Endothelial cell of umbilical vein (primary cell): ENCODE measurements around the gene PTGDS. TPM values are rescaled to one million over a fixed set of nuclear protein-coding genes. Genes with fewer than 3 reads are reported as not detected.

Experiments
- BruUV-seq: library from RNA; stranded (reverse); fragments of 400-500 nt; replicated peaks from 2 replicates; lab custom pipeline; 2021; lab: Mats Ljungman, UMichigan
- CTCF ChIA-PET: fragments of 300-600, 350-600 bp; sonication (Branson Sonifier 250); formaldehyde crosslinking; loops from one replicate; lab custom pipeline; 2021; ENCODE audit warnings: antibody characterized with exemption, inconsistent platforms; lab: Charles Lee
- POLR2A ChIA-PET: fragments of 300-600, 350-600 bp; sonication (Branson Sonifier 250); formaldehyde crosslinking; loops from one replicate; lab custom pipeline; 2021; ENCODE audit warnings: antibody characterized with exemption, inconsistent platforms; lab: Charles Lee
- DNase-seq: peaks from one replicate; pipeline ENCODE4 v3.0.0-alpha.2; 2011; ENCODE audit warnings: low read depth, low spot score
- FAIRE-seq: peaks from 2 replicates; lab custom pipeline; 2011; peaks lifted over from hg19 to GRCh38; lab: Jason Lieb, UNC
- H2AFZ ChIP-seq: 2 replicates; pipeline ENCODE4 v1.6.0; 2012; ENCODE audit warnings: low read depth, low read length, control low read depth, inconsistent platforms
- H3K27ac ChIP-seq: 2 replicates; pipeline ENCODE4 v1.5.1; 2011; ENCODE audit warnings: low read depth, mild to moderate bottlenecking, control low read depth, low read length, moderate library complexity; ENCODE audit not compliant: insufficient read depth
- H3K27me3 ChIP-seq, 2 experiments: 2 replicates each; pipeline versions ENCODE4 v1.6.0 to v1.6.1; 2011; ENCODE audit warnings: low read length in 2 of 2, mixed read lengths in 1 of 2; ENCODE audit not compliant: control insufficient read depth in 2 of 2, insufficient read depth in 2 of 2
- H3K36me3 ChIP-seq, 2 experiments: 2 replicates in 1 of 2; 3 replicates in 1 of 2; pipeline ENCODE4 v1.5.1; 2011; ENCODE audit warnings: low read length in 2 of 2, mild to moderate bottlenecking in 1 of 2, moderate library complexity in 1 of 2; ENCODE audit not compliant: control insufficient read depth in 2 of 2, insufficient read depth in 2 of 2; ENCODE audit errors: extremely low read depth in 1 of 2
- H3K4me1 ChIP-seq: 3 replicates; pipeline ENCODE4 v1.5.1; 2011; ENCODE audit warnings: mild to moderate bottlenecking, low read length; ENCODE audit not compliant: control insufficient read depth, insufficient read depth; ENCODE audit errors: extremely low read depth
- H3K4me2 ChIP-seq: 2 replicates; pipeline ENCODE4 v1.6.1; 2011; ENCODE audit warnings: low read length, control low read depth, mixed read lengths; ENCODE audit not compliant: insufficient read depth
- H3K4me3 ChIP-seq, 3 experiments: fragments of 200-600 bp in 1 of 3; sonication (generic), shearing (Covaris generic) in 1 of 3; replicated peaks in 1 of 3; 2 replicates each; pipeline ENCODE4 v1.5.1; 2011 to 2016; ENCODE audit warnings: control low read depth in 3 of 3, low read length in 3 of 3, mild to moderate bottlenecking in 2 of 3, inconsistent platforms in 1 of 3, low read depth in 1 of 3, moderate library complexity in 1 of 3; ENCODE audit not compliant: insufficient read depth in 1 of 3
- H3K79me2 ChIP-seq: 2 replicates; pipeline ENCODE4 v1.6.0; 2012; ENCODE audit warnings: low read length, inconsistent platforms; ENCODE audit not compliant: control insufficient read depth, insufficient read depth
- H3K9ac ChIP-seq: replicated peaks from 2 replicates; pipeline ENCODE3; 2011; ENCODE audit warnings: low read length, control low read depth; ENCODE audit not compliant: insufficient read depth; ENCODE audit errors: extremely low read depth
- H3K9me1 ChIP-seq: replicated peaks from 3 replicates; pipeline ENCODE4 v1.6.0; 2011; ENCODE audit warnings: mild to moderate bottlenecking, low read length; ENCODE audit not compliant: control insufficient read depth, insufficient read depth; ENCODE audit errors: extremely low read depth
- H3K9me3 ChIP-seq: replicated peaks from 2 replicates; pipeline ENCODE4 v1.5.1; 2012; ENCODE audit warnings: low read length, inconsistent platforms; ENCODE audit not compliant: control insufficient read depth, insufficient read depth
- H4K20me1 ChIP-seq: replicated peaks from 2 replicates; pipeline ENCODE3; 2011; ENCODE audit warnings: mild to moderate bottlenecking, low read length; ENCODE audit not compliant: control insufficient read depth, insufficient read depth; ENCODE audit errors: extremely low read depth
- CTCF ChIP-seq, 2 donors: IDR thresholded peaks; 1 replicate in 1 of 2; 2 replicates in 1 of 2; pipeline ENCODE4 v1.5.1; 2011; ENCODE audit warnings: low read length in 2 of 2, mild to moderate bottlenecking in 2 of 2, moderate library complexity in 2 of 2, control low read depth in 1 of 2, inconsistent platforms in 1 of 2, low read depth in 1 of 2; ENCODE audit not compliant: insufficient read depth in 1 of 2; ENCODE audit errors: extremely low read depth in 1 of 2
- EZH2 ChIP-seq: IDR thresholded peaks from 2 replicates; pipeline ENCODE4 v1.6.1; 2012; ENCODE audit warnings: borderline replicate concordance, low read depth, mild to moderate bottlenecking, moderate library complexity, low read length, inconsistent platforms; ENCODE audit not compliant: severe bottlenecking
- FOS ChIP-seq: IDR thresholded peaks from 2 replicates; pipeline ENCODE4 v1.6.1; 2011; ENCODE audit warnings: mild to moderate bottlenecking, low read length, moderate library complexity, borderline replicate concordance; ENCODE audit not compliant: insufficient read depth
- GATA2 ChIP-seq: IDR thresholded peaks from 2 replicates; pipeline ENCODE4 v1.7.0; 2011; ENCODE audit warnings: low read depth, mild to moderate bottlenecking, moderate library complexity, mixed read lengths, low read length; ENCODE audit not compliant: insufficient read length, insufficient read depth
- JUN ChIP-seq: IDR thresholded peaks from 2 replicates; pipeline ENCODE4 v1.6.1; 2011; ENCODE audit warnings: borderline replicate concordance, low read depth; ENCODE audit not compliant: insufficient read length, insufficient read depth
- MAX ChIP-seq: IDR thresholded peaks from 2 replicates; pipeline ENCODE4 v1.6.1; 2011; ENCODE audit not compliant: insufficient read depth, insufficient read length
- MYC ChIP-seq: IDR thresholded peaks from one replicate; pipeline ENCODE4 v1.6.1; 2011; ENCODE audit warnings: mild to moderate bottlenecking, low read depth, low read length
- POLR2A ChIP-seq: IDR thresholded peaks from 2 replicates; pipeline ENCODE4 v1.6.1; 2012; ENCODE audit warnings: low read depth, mild to moderate bottlenecking, control low read depth, low read length
- POLR2AphosphoS5 ChIP-seq: IDR thresholded peaks from 2 replicates; pipeline ENCODE4 v1.6.1; 2012; ENCODE audit warnings: low read depth, mild to moderate bottlenecking, control low read depth, low read length, moderate library complexity; ENCODE audit not compliant: insufficient read depth
- dilution Hi-C: fragments of 300-500 bp; cut with MboI; formaldehyde crosslinking; loops from one replicate; pipeline ENCODE4 v1.15.0; 2019; ENCODE audit warnings: low sequenced_read_pairs; ENCODE audit not compliant: extremely low pct_ligation_motif_present
- intact Hi-C: fragments of 100-400 bp; cut with micrococcal nuclease; formaldehyde crosslinking; loops from one replicate; pipeline ENCODE4 v1.10.0; 2022
- polyA plus RNA-seq, 4 experiments: library from polyadenylated mRNA; depleted of rRNA in 3 of 4; stranded (reverse) in 3 of 4; unstranded in 1 of 4; fragments of >200 nt; gene quantifications; 2 replicates each; pipeline versions ENCODE4 v1.2.1 to v1.2.3, GENCODE V29; 2011 to 2012; ENCODE audit warnings: missing spikeins in 1 of 4
- total RNA-seq: library from RNA; stranded (reverse); gene quantifications from 2 replicates; pipeline ENCODE4 v1.2.3, GENCODE V29; 2021

Gene PTGDS
- total and polyA plus RNA-seq, 2 donors (not counting 3 experiments of a cell fraction or from before 2014, with no cell fraction given) = not detected

GRCh38 chr9:136961279-136962065, 15.8 kb upstream of the PTGDS start:
- DNase-seq (no peak), FAIRE-seq (no peak)
- dilution Hi-C loops = no loop called here
- CTCF ChIA-PET = no interaction called here
- intact Hi-C loops = no loop called here
- no peaks in the 10 kb centered on the region for H3K79me2 ChIP-seq
- no peaks in the 10 kb centered on the region for H3K27me3 ChIP-seq
- H4K20me1 ChIP-seq = no peaks in the 10 kb centered on the region
- H3K9me1 ChIP-seq = no peaks in the 10 kb centered on the region
- H3K4me3 ChIP-seq = no peak overlapping the region
- no peaks in the 10 kb centered on the region for H3K4me1 ChIP-seq
- no peaks in the 10 kb centered on the region for H3K9me3 ChIP-seq
- POLR2A ChIA-PET = no interaction called here
- no TSS peak for BruUV-seq
- H3K27ac ChIP-seq = no peak overlapping the region
- H2AFZ ChIP-seq = no peak overlapping the region
- no peaks in the 10 kb centered on the region for H3K36me3 ChIP-seq
- TF ChIP-seq POLR2AphosphoS5 = no peak
- TF ChIP-seq EZH2 = no peak
- TF ChIP-seq GATA2 = no peak
- no peak for TF ChIP-seq FOS
- no peak for TF ChIP-seq POLR2A
- TF ChIP-seq MYC = no peak
- no peak for TF ChIP-seq CTCF (IDR thresholded peaks at IDR 0.05; ENCODE audit: extremely low read depth in 1 of 2, insufficient read depth in 1 of 2, low read depth in 1 of 2, low read length in 2 of 2)
- TF ChIP-seq JUN = no peak
- TF ChIP-seq MAX = no peak
- no peak overlapping the region for H3K4me2 ChIP-seq
- H3K9ac ChIP-seq = no peak overlapping the region
